Kidney (tissue), 14 donors: ENCODE data around the gene GDPD4. TPM values are rescaled to one million over a fixed set of nuclear protein-coding genes. Genes with fewer than 3 reads are reported as not detected.

Source experiments
- DNase-seq, 5 donors: peaks; one replicate each; pipeline ENCODE4 v3.0.0-alpha.2; 2013 to 2020
- FAIRE-seq: peaks from 2 replicates; lab custom pipeline; 2012; peaks lifted over from hg19 to GRCh38; lab: Jason Lieb, UNC
- H3K27ac ChIP-seq, 2 donors: one replicate each; pipeline ENCODE4 v1.7.0; 2013; ENCODE audit warnings: low read depth in 2 of 2, low read length in 2 of 2, inconsistent platforms in 1 of 2
- H3K27me3 ChIP-seq: one replicate; pipeline ENCODE4 v1.7.1; 2013; ENCODE audit warnings: low read length, inconsistent platforms; ENCODE audit not compliant: control insufficient read depth, insufficient read depth
- H3K36me3 ChIP-seq, 3 donors: one replicate each; pipeline versions ENCODE4 v1.7.0 to v1.7.1; 2013; ENCODE audit warnings: low read length in 3 of 3, control low read depth in 1 of 3, inconsistent platforms in 1 of 3; ENCODE audit not compliant: insufficient read depth in 3 of 3, control insufficient read depth in 2 of 3
- H3K4me1 ChIP-seq, 3 donors: one replicate each; pipeline versions ENCODE4 v1.7.0 to v1.7.1; 2013; ENCODE audit warnings: low read length in 3 of 3, inconsistent platforms in 1 of 3, low read depth in 1 of 3; ENCODE audit not compliant: control insufficient read depth in 2 of 3, insufficient read depth in 2 of 3
- H3K4me3 ChIP-seq, 3 donors: one replicate each; pipeline versions ENCODE4 v1.7.0 to v1.8.1; 2013; ENCODE audit warnings: low read length in 3 of 3, control low read depth in 1 of 3, inconsistent platforms in 1 of 3
- H3K9ac ChIP-seq, 3 donors: one replicate each; pipeline versions ENCODE4 v1.7.0 to v1.7.1; 2013; ENCODE audit warnings: low read length in 3 of 3, control low read depth in 1 of 3, inconsistent platforms in 1 of 3
- H3K9me3 ChIP-seq, 3 donors: one replicate each; pipeline versions ENCODE4 v1.7.0 to v1.7.1; 2013; ENCODE audit warnings: low read length in 3 of 3, control low read depth in 1 of 3, inconsistent platforms in 1 of 3; ENCODE audit not compliant: control insufficient read depth in 2 of 3, insufficient read depth in 1 of 3
- intact Hi-C: fragments of 100-400 bp; cut with DNase I; formaldehyde crosslinking; loops from one replicate; pipeline ENCODE4 v1.11.1; 2022
- polyA plus RNA-seq: library from polyadenylated mRNA; stranded (reverse); fragments of 350-450 nt; fragmentation: Illumina TruSeq; extraction: RNeasy Lipid Tissue Mini Kit (QIAGEN cat#74804); gene quantifications from one replicate; pipeline ENCODE4 v1.2.3, GENCODE V29; 2014; ENCODE audit warnings: low read depth, low replicate concordance; ENCODE audit not compliant: insufficient read depth
- total RNA-seq: library from RNA; stranded (reverse); fragmentation: NEBNext Ultra II Directional; extraction: Animal tissue kit (Norgen Biotek cat#: 25700); gene quantifications from one replicate; pipeline ENCODE4 v1.2.1, GENCODE V29; 2021
- TF ChIP-seq, protein P1 (sequence below): IDR thresholded peaks from 3 replicates; pipeline ENCODE4 v1.5.1; 2012; ENCODE audit warnings: mild to moderate bottlenecking, moderate library complexity, borderline replicate concordance; ENCODE audit not compliant: insufficient read depth; ENCODE audit errors: extremely low read depth
- donor health status: control.
- donor health status: control.
- donor health status: control.
- donor health status: control.
- donor health status: control.
- donor health status: DM: yes; HTN: yes; CAD: no.
- donor health status: Normal renal cell carcinoma (clear cell type).

The GDPD4 gene
- total and polyA plus RNA-seq, 2 donors from 2014 or later = not detected

DNA sequence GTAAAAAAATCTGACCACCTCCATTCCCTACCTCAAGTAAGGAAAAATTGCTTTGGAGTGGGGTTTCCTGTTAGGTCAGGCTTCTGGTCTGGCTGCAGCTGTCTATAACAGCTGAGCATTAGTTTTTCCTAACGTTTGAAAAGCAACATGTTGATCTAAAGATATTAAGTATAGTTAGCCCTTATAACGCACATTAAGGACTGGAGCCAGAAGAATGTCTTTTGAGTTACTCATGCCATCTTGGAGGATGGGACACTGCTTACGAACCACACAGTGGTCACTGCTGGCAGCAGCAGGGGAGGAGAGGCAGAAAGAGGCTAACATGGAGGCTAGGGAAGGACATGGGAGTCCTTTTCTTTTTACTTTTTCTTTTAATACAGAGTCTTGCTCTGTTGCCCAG is 44.1 kb upstream of the GDPD4 start:
- no peak for DNase-seq
- TF ChIP-seq, protein P1, sequence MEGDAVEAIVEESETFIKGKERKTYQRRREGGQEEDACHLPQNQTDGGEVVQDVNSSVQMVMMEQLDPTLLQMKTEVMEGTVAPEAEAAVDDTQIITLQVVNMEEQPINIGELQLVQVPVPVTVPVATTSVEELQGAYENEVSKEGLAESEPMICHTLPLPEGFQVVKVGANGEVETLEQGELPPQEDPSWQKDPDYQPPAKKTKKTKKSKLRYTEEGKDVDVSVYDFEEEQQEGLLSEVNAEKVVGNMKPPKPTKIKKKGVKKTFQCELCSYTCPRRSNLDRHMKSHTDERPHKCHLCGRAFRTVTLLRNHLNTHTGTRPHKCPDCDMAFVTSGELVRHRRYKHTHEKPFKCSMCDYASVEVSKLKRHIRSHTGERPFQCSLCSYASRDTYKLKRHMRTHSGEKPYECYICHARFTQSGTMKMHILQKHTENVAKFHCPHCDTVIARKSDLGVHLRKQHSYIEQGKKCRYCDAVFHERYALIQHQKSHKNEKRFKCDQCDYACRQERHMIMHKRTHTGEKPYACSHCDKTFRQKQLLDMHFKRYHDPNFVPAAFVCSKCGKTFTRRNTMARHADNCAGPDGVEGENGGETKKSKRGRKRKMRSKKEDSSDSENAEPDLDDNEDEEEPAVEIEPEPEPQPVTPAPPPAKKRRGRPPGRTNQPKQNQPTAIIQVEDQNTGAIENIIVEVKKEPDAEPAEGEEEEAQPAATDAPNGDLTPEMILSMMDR = no peak
- intact Hi-C loops = no loop called here
- FAIRE-seq = no peak
- Histone ChIP-seq H3K4me3 (no peak overlapping the region), H3K9me3 (no peaks in the 10 kb centered on the region), H3K27me3 (no peaks in the 10 kb centered on the region), H3K27ac (no peak overlapping the region), H3K9ac (no peak overlapping the region), H3K36me3 (peaks cover 0 to 9% (median 2%) of the 10 kb centered on the region in 3 donors), H3K4me1 (no peaks in the 10 kb centered on the region)

DNA sequence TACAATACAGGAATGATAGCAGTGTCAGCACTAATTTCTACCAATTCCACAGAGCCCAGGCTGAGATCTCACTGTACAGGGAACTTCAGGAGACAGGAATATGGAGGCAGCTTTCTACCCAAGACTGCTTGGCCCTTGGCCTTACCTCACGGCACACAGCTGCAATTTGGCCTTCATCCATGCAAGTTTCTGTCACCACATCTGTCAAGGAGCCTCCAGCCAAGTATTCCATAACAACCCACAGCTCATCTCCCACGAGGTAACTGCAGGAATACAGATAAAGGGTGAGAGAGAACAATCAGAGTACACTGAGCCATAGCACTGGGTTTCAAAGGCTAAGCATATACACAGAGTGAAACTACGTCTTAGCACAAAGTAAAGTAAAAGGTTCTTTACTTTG is 39.0 kb upstream of the GDPD4 start:
- H3K36me3 ChIP-seq = peaks cover 2 to 12% (median 2%) of the 10 kb centered on the region in 3 donors
- H3K27ac ChIP-seq = no peak overlapping the region
- no peak overlapping the region for H3K4me3 ChIP-seq
- no peak overlapping the region for H3K9ac ChIP-seq
- no peaks in the 10 kb centered on the region for H3K4me1 ChIP-seq
- TF ChIP-seq, protein P1 = no peak
- H3K9me3 ChIP-seq = no peaks in the 10 kb centered on the region
- DNase-seq (no peak), FAIRE-seq (no peak)
- H3K27me3 ChIP-seq = no peaks in the 10 kb centered on the region
- intact Hi-C loops = no loop called here

DNA sequence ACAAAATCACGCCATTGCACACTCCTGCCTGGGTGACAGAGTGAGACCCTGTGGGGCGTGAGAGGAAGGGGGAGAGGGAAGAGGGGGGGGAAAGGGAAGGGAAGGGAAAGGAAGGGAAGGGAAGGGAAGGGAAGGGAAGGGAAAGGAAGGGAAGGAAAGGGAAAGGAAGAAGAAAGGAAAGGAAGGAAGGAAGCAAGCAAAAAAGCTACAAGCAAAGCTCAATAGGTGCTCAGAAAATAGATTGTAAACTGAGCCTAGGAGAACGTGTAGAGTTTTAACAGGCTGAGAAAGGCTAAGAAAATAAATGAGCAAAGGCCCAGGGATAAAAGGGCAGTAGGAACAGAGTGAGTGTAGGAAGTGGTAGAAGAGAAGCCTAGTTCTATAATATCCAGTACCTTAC is 30.8 kb upstream of the GDPD4 start:
- intact Hi-C loops = no loop called here
- Histone ChIP-seq H3K36me3 (peaks cover 2 to 7% (median 2%) of the 10 kb centered on the region in 3 donors), H3K4me1 (no peaks in the 10 kb centered on the region)

More for the DNA sequence above, 30.8 kb upstream of the GDPD4 start:
- Histone ChIP-seq H3K27me3 (no peaks in the 10 kb centered on the region), H3K4me3 (no peak overlapping the region), H3K9ac (no peak overlapping the region), H3K27ac (no peak overlapping the region), H3K9me3 (no peaks in the 10 kb centered on the region)
- DNase-seq (no peak), FAIRE-seq (no peak)
- TF ChIP-seq, protein P1 = no peak
